HS-5 (cell line): ENCODE data around the gene HDAC8.

Source experiments
- DNase-seq: peaks from one replicate; pipeline ENCODE4 v3.0.0-alpha.2; 2012; ENCODE audit warnings: low read depth

The HDAC8 gene

DNA sequence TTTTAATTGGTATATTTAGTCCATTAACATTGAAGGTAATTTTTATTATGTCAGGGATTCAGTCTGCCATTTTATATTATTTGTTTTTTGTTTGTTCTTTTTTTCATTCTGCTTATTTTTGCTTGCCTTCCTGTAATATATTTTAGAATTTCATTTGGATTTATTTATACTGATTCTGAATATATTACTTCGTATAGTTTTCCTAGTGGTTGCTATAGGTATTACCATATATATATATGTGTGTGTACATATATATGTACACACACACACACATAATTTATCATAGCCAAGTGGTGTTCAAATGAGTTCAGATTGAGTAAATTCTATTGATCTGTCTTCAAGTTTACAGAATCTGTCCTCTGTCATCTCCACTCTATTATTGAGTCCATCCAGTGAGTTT lies 278.1 kb downstream of the HDAC8 start:
- no peak for DNase-seq

DNA sequence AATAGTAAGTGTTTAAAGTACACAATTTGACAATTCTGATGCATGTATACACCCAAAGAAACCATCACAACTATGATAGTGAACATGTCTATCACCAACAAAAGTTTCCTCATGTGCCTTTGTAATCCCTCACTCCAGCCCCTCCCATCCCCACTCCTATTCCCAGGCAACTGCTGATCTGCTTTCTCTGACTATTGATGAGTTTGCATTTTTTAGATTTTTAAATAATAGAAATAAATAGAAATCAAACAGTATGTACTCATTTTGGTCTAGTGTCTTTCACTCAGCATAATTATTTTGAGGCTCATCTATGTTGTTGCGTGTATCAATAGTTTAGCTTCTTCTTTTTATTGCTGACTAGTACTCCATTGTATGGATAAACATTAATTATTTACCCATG lies 290.3 kb downstream of the HDAC8 start:
- no peak for DNase-seq

DNA sequence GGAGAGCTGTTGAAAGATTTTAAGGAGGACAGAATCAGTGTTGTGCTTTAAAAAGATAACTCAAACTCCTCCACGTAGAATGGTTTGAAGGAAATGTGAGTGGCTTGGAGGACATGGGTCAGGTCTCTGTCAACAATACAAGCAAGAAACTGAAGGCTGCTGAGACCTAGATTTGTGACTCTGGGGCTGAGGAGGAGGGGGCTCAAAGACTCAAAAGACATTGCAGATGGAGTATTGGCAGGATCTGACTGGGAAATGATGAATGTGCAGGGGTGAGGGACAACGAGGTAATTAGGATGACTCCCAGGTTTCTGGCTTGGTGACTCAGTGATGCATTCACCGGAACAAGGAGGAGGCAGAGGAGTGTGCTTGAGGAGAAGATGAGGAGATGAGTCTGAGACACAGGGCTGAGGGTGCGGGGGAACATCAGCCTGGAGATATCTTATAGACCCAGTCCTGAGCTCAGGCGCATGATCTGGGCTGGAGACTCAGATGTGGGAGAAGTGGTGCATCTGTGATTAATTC lies 292.3 kb downstream of the HDAC8 start:
- DNase-seq: no peak
